ENCODE data around the gene NLE1.

- no peak for TF ChIP-seq CTCF (IDR thresholded peaks at IDR 0.05 in 8 of 11, conservative IDR thresholded peaks at IDR 0.05 in 3 of 11)
- TF ChIP-seq POLR2A (IDR thresholded peaks at IDR 0.05), result no peak
Measured at GRCh38 chr17:35095741-35096140, 46.4 kb downstream of the NLE1 start.

Measured in spleen (tissue), 7 donors.